GM18870 (cell line): ENCODE measurements around the gene KIF3C.
"Not testable (repeated sequence)": the region's sequence is repeated elsewhere in the genome, so short reads cannot be mapped to it uniquely, and the experiment has no call there.

Source experiments
- ATAC-seq: cut with Tn5 transposase; IDR thresholded peaks from one replicate; pipeline ENCODE4 v1.9.1; 2021; ENCODE audit warnings: moderate library complexity; ENCODE audit not compliant: unreplicated experiment

Gene KIF3C

DNA sequence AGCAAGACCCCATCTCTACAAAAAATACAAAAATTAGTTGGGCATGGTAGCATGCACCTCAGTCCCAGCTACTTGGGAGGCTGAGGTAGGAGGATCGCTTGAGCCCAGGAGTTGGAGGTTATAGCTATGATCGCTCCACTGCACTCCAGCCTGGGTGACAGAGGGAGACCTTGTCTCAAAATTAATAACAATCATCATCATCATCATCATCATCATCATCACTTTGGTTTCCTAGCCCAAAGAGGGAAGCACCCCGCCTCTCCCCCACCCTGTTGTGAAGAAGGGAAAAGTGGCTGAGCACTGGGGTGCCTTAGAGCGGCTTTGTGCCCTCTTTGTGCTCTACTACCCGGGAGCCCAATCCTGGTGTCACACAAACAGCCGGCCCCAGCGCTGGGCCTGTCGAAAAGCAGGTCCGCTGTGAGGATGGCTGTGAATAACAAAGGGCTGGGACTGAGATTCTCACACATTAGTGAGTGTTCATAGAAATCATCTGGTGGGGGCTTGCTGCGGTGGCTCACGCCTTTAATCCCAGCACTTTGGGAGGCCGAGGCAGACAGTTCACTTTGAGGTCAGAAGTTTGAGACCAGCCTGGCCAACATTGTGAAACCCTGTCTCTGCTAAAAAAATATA lies 61.4 kb downstream of the KIF3C start:
- ATAC-seq, result no peak

DNA sequence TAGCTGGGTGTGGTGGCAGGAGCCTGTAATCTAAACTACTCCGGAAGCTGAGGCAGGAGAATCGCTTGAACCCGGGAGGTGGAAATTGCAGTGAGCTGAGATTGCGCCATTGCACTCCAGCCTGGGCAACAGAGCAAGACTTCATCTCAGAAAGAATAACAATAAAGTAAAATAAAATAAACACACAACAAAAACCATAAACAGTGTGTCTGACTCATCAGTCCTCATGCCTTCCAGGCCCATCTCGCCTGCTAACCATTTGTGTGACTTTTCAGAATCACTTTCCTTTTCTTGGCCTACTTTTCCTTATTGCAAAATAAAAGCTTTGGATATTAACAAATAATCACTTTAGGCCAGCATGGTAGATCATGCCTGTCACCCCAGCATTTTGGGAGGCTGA lies 62.0 kb downstream of the KIF3C start:
- no peak for ATAC-seq

GRCh38 chr2:25917832-25918231 lies 64.5 kb downstream of the KIF3C start:
- no peak for ATAC-seq

GRCh38 chr2:25917411-25917810 lies 64.9 kb downstream of the KIF3C start:
- ATAC-seq, result not testable (repeated sequence)

DNA sequence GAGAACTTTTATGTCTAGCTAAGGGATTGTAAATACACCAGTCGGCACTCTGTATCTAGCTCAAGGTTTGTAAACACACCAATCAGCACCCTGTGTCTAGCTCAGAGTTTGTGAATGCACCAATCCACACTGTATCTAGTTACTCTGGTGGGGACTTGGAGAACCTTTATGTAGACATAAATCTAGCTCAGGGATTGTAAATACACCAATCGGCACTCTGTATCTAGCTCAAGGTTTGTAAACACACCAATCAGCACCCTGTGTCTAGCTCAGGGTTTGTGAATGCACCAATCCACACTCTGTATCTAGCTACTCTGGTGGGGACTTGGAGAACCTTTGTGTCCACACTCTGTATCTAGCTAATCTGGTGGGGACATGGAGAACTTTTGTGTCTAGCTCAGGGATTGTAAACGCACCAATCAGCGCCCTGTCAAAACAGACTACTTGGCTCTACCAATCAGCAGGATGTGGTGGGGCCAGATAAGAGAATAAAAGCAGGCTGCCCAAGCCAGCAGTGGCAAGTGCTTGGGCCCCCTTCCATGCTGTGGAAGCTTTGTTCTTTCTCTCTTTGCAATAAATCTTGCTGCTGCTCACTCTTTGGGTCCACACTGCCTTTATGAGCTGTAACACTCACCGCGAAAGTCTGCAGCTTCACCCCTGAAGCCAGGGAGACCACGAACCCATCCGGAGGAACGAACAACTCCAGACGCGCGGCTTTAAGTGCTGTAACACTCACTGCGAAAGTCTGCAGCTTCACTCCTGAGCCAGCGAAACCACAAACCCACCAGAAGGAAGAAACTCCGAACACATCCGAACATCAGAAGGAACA lies 66.1 kb downstream of the KIF3C start:
- not testable (repeated sequence) for ATAC-seq

GRCh38 chr2:25915411-25915810 lies 66.9 kb downstream of the KIF3C start:
- ATAC-seq, result not testable (repeated sequence)

- ATAC-seq, result not testable (repeated sequence)
Measured at GRCh38 chr2:25913696-25913973, 68.7 kb downstream of the KIF3C start.

DNA sequence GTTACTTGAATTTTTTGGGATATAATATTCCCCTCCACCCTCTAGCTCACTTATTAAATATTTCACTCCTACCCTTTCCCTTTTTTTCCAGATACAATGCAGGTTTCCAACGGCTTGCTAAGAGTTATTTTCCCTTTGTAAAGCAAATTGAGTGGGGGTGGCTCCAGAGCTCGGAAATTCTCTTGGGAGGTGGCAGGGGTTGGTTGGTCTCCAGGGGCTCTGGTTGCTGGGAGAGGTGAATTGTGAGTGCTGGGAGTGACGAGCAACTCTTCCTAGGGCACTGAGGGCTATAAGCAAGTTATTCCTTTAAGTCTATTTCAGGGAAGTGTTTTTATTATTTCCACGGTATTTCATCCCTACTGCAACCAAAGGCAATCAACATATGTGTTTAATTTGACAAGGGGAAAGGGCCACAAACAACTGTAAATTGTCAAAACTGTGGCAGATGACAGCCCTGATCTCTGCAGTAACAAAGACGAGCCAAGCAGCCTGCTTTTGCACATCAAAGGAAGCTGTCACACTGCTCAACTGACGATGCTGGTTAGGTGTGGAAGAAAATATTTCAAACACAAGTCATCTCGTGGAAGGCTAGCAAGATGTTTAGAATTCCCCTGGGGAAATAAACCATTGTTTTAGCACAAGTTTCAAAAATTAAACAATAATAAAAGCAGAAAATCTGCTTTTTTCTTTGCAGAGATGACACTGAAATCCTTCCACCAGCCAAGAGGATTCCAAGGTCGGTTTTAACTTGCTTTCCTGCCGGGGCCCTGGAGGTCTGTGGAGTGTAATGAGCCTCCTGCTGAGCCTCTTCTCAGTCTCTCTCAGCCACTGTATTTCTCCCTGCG lies 69.2 kb downstream of the KIF3C start:
- no peak for ATAC-seq

DNA sequence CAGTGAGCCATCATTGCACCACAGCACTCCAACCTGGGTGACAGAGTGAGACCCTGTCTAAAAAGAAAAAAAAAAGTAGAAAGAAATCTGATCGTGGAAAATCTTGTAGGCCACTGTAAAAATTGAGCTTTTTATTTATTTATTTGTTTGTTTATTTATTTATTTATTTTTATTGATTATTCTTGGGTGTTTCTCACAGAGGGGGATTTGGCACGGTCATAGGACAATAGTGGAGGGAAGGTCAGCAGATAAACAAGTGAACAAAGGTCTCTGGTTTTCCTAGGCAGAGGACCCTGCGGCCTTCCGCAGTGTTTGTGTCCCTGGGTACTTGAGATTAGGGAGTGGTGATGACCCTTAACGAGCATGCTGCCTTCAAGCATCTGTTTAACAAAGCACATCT lies 72.7 kb downstream of the KIF3C start:
- not testable (repeated sequence) for ATAC-seq

DNA sequence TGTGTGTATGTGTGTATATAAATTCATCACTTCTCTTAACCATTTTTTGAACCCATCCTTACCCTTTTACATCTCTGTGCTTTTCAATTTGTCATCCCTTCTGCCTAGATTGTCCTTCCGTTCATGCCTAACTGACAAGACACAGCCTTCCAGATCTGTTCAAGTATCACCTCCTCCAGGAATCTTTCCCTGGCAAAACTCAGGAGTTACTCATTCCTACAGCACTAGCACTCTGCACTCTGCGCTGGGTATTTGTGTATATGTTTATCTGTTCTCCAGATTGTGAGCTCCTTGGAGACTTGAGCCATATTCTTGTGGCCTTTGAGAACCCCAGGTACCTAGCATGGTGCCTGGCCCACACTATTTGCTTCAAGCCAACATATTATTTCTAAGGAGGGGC lies 77.2 kb downstream of the KIF3C start:
- ATAC-seq, result no peak

DNA sequence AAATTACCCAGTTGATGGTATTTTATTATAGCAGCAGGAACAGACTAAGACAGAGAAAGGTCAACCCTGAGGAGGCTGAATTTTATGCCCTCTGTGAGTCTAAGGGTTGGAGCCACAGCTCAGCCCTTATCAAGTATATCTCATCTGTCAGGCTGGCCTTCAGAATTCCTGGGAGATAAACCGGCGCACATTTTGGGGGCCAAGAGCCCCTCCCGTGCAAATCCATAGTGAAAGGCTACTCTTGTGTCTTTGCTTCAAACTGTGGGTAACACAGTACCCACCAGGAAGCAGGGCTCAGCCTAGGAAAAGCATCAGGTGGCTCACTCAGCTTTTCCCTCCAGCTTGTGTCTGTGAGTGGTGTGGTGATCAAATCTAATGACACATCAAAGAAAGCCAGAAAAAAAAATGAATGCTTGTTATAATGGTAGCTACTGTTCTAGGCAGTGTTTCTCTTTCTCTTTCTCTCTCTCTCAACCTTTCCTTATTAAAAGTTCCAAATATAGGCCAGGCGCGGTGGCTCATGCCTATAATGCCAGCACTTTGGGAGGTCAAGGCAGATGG lies 79.0 kb downstream of the KIF3C start:
- no peak for ATAC-seq

- no peak for ATAC-seq
Measured at GRCh38 chr2:25899404-25899970, 82.8 kb downstream of the KIF3C start.

DNA sequence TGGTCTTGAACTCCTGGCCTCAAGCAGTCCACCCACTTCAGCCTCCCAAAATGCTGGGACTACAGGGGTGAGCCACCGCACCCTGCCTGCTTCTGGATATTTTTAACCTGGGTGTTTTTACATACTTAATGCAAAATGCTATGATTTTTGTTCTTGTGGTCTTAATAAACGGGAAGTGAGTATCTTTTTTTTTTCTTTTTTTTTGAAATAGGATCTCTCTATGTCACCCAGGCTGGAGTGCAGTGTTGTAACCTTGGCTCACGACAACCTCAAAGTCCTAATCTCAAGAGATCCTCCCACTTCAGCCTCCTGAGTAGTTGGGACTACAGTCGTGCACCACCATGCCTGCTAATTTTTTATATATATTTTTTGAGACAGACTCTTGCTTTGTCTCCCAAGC lies 84.8 kb downstream of the KIF3C start:
- no peak for ATAC-seq

- ATAC-seq, result not testable (repeated sequence)
Measured at GRCh38 chr2:25896308-25896707, 86.0 kb downstream of the KIF3C start.

- no peak for ATAC-seq
Measured at GRCh38 chr2:25895610-25896009, 86.7 kb downstream of the KIF3C start.

GRCh38 chr2:25895018-25895417 lies 87.3 kb downstream of the KIF3C start:
- ATAC-seq, result no peak

DNA sequence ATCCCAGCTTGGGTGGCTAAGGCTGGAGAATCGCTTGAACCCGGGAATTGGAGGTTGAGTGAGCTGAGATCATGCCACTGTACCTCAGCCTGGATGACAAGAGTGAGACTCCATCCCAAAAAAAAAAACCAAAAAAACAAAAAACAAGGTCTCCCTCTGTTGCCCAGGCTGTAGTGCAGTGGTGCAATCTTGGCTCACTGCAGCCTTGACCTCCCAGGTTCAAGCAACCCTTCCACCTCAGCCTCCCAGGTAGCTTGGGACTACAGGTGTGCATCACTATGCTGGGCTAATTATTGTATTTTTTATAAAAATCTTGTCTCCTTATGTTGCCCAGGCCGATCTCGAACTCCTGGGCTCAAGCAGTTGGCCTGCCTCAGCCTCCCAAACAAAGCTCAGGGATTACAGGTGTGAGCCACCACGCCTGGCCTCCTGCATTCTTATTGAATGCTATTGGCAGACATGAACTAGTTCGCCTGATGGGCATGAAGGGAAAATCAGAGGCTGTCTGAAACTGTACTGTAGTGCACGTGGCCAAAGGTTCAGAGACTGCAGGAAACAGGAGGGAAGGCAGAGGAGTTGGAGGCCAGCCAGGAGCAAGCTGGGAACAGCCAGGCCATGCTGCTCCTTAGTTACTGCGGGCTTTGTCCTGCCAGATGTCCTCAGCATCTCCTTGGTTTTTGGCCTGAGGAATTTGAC lies 88.0 kb downstream of the KIF3C start:
- no peak for ATAC-seq

GRCh38 chr2:25891672-25892071 lies 90.6 kb downstream of the KIF3C start:
- no peak for ATAC-seq

DNA sequence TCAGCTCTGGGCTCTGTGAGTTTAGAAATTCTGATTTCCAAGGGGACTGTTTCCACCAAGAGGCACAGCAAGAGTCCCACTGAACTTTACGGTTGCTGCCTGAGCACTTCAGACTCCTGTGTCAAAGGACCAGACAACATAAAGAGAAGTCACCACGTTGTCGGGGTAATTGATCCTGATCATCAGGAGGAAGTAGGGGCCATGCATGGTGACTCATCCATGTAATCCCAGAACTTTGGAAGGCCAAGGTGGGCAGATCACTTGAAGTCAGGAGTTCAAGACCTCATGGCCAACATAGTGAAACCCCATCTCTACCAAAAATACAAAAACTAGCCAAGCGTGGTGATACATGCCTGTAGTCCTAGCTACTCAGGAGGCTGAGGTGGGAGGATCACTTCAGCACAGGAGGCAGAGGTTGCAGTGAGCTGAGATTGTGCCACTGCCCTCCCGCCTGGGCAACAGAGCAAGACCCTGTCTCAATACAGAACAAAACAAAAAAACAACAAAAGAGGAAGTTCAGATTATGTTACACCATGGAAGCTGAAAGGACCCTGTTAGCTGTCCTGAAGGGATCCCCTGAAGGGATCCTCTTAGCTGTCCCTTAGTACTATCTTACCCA lies 94.6 kb downstream of the KIF3C start:
- ATAC-seq, result no peak

- no peak for ATAC-seq
Measured at GRCh38 chr2:25885933-25886332, 96.4 kb downstream of the KIF3C start.
